GM12892 (cell line): ENCODE data around the gene C4orf17.

ENCODE experiments used
- POLR2A ChIP-seq: IDR thresholded peaks from 2 replicates; pipeline ENCODE4 v1.6.1; 2011; ENCODE audit warnings: low read depth, low read length, control low read depth
- POLR2AphosphoS5 ChIP-seq: IDR thresholded peaks from 2 replicates; pipeline ENCODE4 v1.6.1; 2011; ENCODE audit warnings: low read depth, low read length, control low read depth

DNA sequence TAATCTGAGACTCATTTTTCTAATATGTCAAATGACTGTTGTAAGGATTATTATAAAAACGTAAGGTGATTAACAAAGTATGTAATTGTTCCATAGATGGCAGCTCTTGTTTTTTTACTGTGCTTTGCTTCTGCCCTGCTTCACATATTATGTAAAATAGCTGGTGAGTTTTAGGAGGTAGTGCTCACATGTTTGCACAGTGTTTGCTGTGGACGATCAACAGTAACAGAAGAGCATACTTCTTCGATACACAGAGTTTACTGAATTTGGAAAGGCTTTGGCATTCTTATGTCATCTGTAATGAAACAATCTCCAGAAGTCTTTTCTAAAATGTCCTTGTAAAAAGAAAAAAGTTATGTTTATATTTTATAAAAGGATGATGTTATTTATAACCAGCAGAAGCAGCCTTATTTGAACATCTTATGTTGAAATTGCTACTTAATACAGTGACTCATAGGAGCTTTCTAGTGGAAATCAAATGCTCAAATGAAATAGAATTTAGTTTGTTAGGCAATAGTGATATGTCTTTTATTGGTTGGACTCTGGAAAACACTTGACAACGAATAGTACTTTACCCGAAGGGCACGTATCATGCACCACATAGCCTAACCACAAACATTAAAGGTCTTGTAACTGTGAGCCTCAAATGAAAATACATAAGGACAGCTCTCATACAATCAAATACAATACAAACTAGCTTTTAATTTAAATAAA is 61.9 kb downstream of the C4orf17 start:
- TF ChIP-seq POLR2A (no peak), POLR2AphosphoS5 (no peak)
